PC-9 (cell line): ENCODE results near the gene SVEP1. TPM values are rescaled to one million over a fixed set of nuclear protein-coding genes. Genes with fewer than 3 reads are reported as not detected.
A peak's percentile ranks its signal among the peaks of the same experiment; 100 is the strongest.

ENCODE experiments used
- BruUV-seq: library from RNA; stranded (reverse); fragments of 400-500 nt; replicated peaks from 2 replicates; lab custom pipeline; 2021; lab: Mats Ljungman, UMichigan
- CTCF ChIA-PET: fragments of 300-600 bp; sonication (Branson Sonifier 250); formaldehyde crosslinking; loops from one replicate; lab custom pipeline; 2022; ENCODE audit warnings: antibody characterized with exemption; lab: Charles Lee
- POLR2A ChIA-PET: fragments of 300-600 bp; sonication (Branson Sonifier 250); formaldehyde crosslinking; loops from one replicate; lab custom pipeline; 2022; ENCODE audit warnings: antibody characterized with exemption; ENCODE audit not compliant: unreplicated experiment; lab: Charles Lee
- DNase-seq, 2 experiments: peaks; one replicate each; pipeline versions ENCODE4 v3.0.0 to v3.0.0-alpha.2; 2015 to 2022; ENCODE audit warnings: mixed read lengths in 1 of 2
- H2AFZ ChIP-seq: fragments of 200-600 bp; sonication (generic); 2 replicates; pipeline ENCODE4 v1.8.1; 2017; ENCODE audit warnings: antibody characterized with exemption
- H3F3A ChIP-seq: fragments of 200-600 bp; sonication (generic); 2 replicates; pipeline ENCODE4 v1.8.1; 2017; ENCODE audit warnings: antibody characterized with exemption, mild to moderate bottlenecking, low read depth; ENCODE audit not compliant: insufficient read depth
- H3K27ac ChIP-seq: fragments of 200-600 bp; sonication (generic); 2 replicates; pipeline ENCODE4 v1.6.1; 2016; ENCODE audit warnings: mixed run types
- H3K27me3 ChIP-seq: fragments of 200-600 bp; sonication (generic); 2 replicates; pipeline ENCODE4 v1.6.1; 2016; ENCODE audit warnings: low read depth, mixed run types; ENCODE audit not compliant: insufficient read depth
- H3K36me3 ChIP-seq: fragments of 200-600 bp; sonication (generic); 2 replicates; pipeline ENCODE4 v1.6.1; 2016; ENCODE audit warnings: low read depth, mixed run types
- H3K4me1 ChIP-seq: fragments of 200-600 bp; sonication (generic); replicated peaks from 2 replicates; pipeline ENCODE4 v1.6.1; 2016; ENCODE audit warnings: mixed run types; ENCODE audit not compliant: insufficient read depth
- H3K4me2 ChIP-seq: fragments of 200-600 bp; sonication (generic); 2 replicates; pipeline ENCODE4 v1.6.1; 2017; ENCODE audit warnings: mixed run types
- H3K4me3 ChIP-seq: fragments of 200-600 bp; sonication (generic); 2 replicates; pipeline ENCODE4 v1.6.1; 2016; ENCODE audit warnings: mixed run types
- H3K79me2 ChIP-seq: fragments of 200-600 bp; sonication (generic); 2 replicates; pipeline ENCODE4 v1.6.1; 2017; ENCODE audit warnings: low read depth, mixed run types
- H3K9me2 ChIP-seq: fragments of 200-600 bp; sonication (generic); 2 replicates; pipeline ENCODE4 v1.8.1; 2017; ENCODE audit warnings: mild to moderate bottlenecking; ENCODE audit not compliant: insufficient read depth
- H3K9me3 ChIP-seq: fragments of 200-600 bp; sonication (generic); 2 replicates; pipeline ENCODE4 v1.8.1; 2016; ENCODE audit warnings: low read depth; ENCODE audit not compliant: insufficient read depth
- H4K20me1 ChIP-seq: fragments of 200-600 bp; sonication (generic); 2 replicates; pipeline ENCODE4 v1.8.1; 2017; ENCODE audit not compliant: insufficient read depth
- EZH2 ChIP-seq: fragments of 200-600 bp; sonication (generic); IDR thresholded peaks from 2 replicates; pipeline ENCODE4 v1.8.0; 2017; ENCODE audit warnings: antibody characterized with exemption, low read depth
- intact Hi-C: fragments of 100-400 bp; cut with micrococcal nuclease; formaldehyde crosslinking; loops from one replicate; pipeline ENCODE4 v1.10.0; 2022; ENCODE audit not compliant: unreplicated experiment
- total RNA-seq: library from RNA; stranded (reverse); gene quantifications from 2 replicates; pipeline ENCODE4 v1.2.3, GENCODE V29; 2021
- TF ChIP-seq, protein P1 (sequence below): fragments of 200-600 bp; sonication (generic); conservative IDR thresholded peaks from 2 replicates; pipeline ENCODE4 v1.6.1; 2017; ENCODE audit warnings: mixed run types, antibody characterized with exemption, mild to moderate bottlenecking, moderate library complexity

Gene SVEP1
- total RNA-seq, 1 experiment from 2014 or later: 3.3 TPM

DNA sequence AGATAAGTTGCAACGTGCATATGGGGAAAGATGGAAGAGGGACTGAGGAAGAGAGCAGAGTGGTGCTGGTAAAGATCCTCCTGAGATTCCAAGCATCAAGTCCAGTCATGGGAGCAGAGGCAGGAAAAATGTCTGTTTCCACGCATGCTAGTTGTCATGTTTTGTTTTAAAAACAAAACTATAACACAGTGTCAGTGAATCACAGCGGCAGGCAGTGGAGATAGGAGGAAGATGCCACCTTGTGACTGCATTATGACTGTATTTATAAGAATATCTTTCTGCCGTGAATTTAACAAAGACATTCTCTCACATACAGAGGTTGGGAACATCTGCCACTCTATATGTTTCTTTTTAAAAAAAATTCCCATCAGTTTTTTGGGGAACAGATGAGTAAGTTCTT is 3.7 kb upstream of the SVEP1 start:
- Histone ChIP-seq H2AFZ (no peak overlapping the region), H3K79me2 (peaks cover 9% of the 10 kb centered on the region), H3K4me2 (no peak overlapping the region), H3K4me1 (peaks cover 28% of the 10 kb centered on the region), H4K20me1 (no peaks in the 10 kb centered on the region), H3K9me2 (no peaks in the 10 kb centered on the region; the same call in 1 of the 2 replicates), H3K27ac (no peak overlapping the region), H3K27me3 (no peaks in the 10 kb centered on the region), H3K4me3 (no peak overlapping the region), H3K36me3 (no peaks in the 10 kb centered on the region), H3K9me3 (no peaks in the 10 kb centered on the region; the same call in none of the 2 replicates), H3F3A (peaks cover 25% of the 10 kb centered on the region; the same call in 1 of the 2 replicates)
- CTCF ChIA-PET: interaction anchor here (0.6 to 0.7 kb wide), 2 partner anchors 37 to 325 kb away, joined by 3 to 5 read pairs; no protein-coding TSS in a partner anchor
- no peak for TF ChIP-seq EZH2
- TF ChIP-seq, protein P1, sequence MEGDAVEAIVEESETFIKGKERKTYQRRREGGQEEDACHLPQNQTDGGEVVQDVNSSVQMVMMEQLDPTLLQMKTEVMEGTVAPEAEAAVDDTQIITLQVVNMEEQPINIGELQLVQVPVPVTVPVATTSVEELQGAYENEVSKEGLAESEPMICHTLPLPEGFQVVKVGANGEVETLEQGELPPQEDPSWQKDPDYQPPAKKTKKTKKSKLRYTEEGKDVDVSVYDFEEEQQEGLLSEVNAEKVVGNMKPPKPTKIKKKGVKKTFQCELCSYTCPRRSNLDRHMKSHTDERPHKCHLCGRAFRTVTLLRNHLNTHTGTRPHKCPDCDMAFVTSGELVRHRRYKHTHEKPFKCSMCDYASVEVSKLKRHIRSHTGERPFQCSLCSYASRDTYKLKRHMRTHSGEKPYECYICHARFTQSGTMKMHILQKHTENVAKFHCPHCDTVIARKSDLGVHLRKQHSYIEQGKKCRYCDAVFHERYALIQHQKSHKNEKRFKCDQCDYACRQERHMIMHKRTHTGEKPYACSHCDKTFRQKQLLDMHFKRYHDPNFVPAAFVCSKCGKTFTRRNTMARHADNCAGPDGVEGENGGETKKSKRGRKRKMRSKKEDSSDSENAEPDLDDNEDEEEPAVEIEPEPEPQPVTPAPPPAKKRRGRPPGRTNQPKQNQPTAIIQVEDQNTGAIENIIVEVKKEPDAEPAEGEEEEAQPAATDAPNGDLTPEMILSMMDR: no peak
- no peak for DNase-seq
- no TSS peak for BruUV-seq
- POLR2A ChIA-PET: interaction anchor here (0.6 to 0.7 kb wide), 2 partner anchors 9 to 1099 kb away, joined by 6 to 13 read pairs; no protein-coding TSS in a partner anchor
- intact Hi-C loops: no loop called here

DNA sequence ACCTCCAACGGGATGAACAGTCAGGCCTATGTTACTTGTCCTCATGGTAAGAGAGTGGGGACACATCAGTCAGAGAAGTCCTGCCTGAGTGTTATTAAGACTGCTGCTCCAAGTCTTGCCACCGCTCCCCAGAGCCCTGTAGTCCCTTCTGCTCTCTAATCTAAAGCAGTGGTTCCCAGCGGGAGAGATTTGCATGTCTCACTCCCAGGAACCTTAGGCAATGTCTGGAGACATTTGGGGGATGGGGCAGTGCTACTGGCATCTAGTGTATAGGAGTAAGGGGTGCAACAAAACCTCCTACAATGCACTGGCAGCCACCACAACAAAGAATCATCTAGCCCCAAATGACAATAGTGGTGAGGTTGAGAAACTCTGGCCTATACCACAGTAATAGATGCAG is 2.6 kb upstream of the SVEP1 start:
- peaks cover 39% of the 10 kb centered on the region for H3K4me1 ChIP-seq
- CTCF ChIA-PET: no interaction called here
- no peaks in the 10 kb centered on the region for H3K27me3 ChIP-seq
- peak overlapping the region; percentile 99 for H3K27ac ChIP-seq
- peaks cover 25% of the 10 kb centered on the region; the same call in 1 of the 2 replicates for H3F3A ChIP-seq
- no peaks in the 10 kb centered on the region for H4K20me1 ChIP-seq
- no peak overlapping the region for H3K4me2 ChIP-seq
- H3K9me2 ChIP-seq: no peaks in the 10 kb centered on the region; the same call in 1 of the 2 replicates
- TF ChIP-seq, protein P1: no peak
- TF ChIP-seq EZH2: no peak
- no TSS peak for BruUV-seq
- H3K9me3 ChIP-seq: no peaks in the 10 kb centered on the region; the same call in none of the 2 replicates
- intact Hi-C loops: no loop called here
- peaks cover 20% of the 10 kb centered on the region for H3K79me2 ChIP-seq
- POLR2A ChIA-PET: no interaction called here
- H3K36me3 ChIP-seq: no peaks in the 10 kb centered on the region
- H3K4me3 ChIP-seq: no peak overlapping the region
- 0 out of 2 replicates have a peak overlapping the region, but pooled peaks have one; percentile 20 for H2AFZ ChIP-seq
- DNase-seq: no peak

DNA sequence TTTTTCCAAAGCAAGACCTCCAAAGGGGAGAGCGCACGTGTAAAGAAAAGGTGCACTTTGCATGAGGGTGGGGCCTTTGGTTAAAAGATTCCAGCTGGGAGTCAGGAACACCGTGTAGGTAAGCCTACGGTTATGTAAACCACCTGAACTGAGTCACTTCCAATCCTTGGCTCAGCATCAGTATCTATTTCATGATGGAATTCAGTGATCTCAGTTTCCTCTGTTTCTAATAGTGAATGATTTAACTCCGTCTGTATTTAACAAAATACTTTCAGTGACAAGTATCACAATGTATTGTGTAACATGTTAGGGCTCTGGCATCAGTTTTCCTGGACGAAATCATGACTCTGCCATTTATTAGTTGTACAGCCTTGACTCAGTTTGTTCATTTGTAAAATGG is 1.3 kb upstream of the SVEP1 start:
- Histone ChIP-seq H3K27ac (peak overlapping the region; percentile 99), H3K9me3 (no peaks in the 10 kb centered on the region; the same call in 1 of the 2 replicates), H3K36me3 (no peaks in the 10 kb centered on the region), H3K9me2 (no peaks in the 10 kb centered on the region; the same call in 1 of the 2 replicates), H3K79me2 (peaks cover 25% of the 10 kb centered on the region), H4K20me1 (no peaks in the 10 kb centered on the region), H3K27me3 (no peaks in the 10 kb centered on the region), H3K4me1 (peaks cover 52% of the 10 kb centered on the region), H2AFZ (no peak overlapping the region), H3K4me3 (peak overlapping the region; percentile 65; the same call in 1 of the 2 replicates), H3F3A (peaks cover 25% of the 10 kb centered on the region), H3K4me2 (peak overlapping the region; percentile 89)
- intact Hi-C loops: loop anchor here (2.0 kb wide), 1 partner anchor 42 kb away; no protein-coding TSS in a partner anchor
- DNase-seq: peak; percentile 31 to 93
- no TSS peak for BruUV-seq
- CTCF ChIA-PET: interaction anchor here (0.5 kb wide), 1 partner anchor 397 kb away, joined by 5 read pairs; no protein-coding TSS in a partner anchor
- POLR2A ChIA-PET: no interaction called here
- TF ChIP-seq EZH2: no peak
- TF ChIP-seq, protein P1: no peak
